ENCODE data around the gene SCNN1B. TPM values are rescaled to one million over a fixed set of nuclear protein-coding genes. Genes with fewer than 3 reads are reported as not detected.

The SCNN1B gene
- total RNA-seq, 2 donors from 2014 or later = 27.7 to 94.7 TPM

- TF ChIP-seq, protein P1, sequence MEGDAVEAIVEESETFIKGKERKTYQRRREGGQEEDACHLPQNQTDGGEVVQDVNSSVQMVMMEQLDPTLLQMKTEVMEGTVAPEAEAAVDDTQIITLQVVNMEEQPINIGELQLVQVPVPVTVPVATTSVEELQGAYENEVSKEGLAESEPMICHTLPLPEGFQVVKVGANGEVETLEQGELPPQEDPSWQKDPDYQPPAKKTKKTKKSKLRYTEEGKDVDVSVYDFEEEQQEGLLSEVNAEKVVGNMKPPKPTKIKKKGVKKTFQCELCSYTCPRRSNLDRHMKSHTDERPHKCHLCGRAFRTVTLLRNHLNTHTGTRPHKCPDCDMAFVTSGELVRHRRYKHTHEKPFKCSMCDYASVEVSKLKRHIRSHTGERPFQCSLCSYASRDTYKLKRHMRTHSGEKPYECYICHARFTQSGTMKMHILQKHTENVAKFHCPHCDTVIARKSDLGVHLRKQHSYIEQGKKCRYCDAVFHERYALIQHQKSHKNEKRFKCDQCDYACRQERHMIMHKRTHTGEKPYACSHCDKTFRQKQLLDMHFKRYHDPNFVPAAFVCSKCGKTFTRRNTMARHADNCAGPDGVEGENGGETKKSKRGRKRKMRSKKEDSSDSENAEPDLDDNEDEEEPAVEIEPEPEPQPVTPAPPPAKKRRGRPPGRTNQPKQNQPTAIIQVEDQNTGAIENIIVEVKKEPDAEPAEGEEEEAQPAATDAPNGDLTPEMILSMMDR (IDR thresholded peaks at IDR 0.05) = no peak
- H3K4me1 ChIP-seq = no peaks in the 10 kb centered on the region
- intact Hi-C loops (cut with DNase I) = loop anchor here (10.0 kb wide), 1 partner anchor 65 kb away; no protein-coding TSS in a partner anchor
- no peaks in the 10 kb centered on the region for H3K9me3 ChIP-seq
- no peak overlapping the region for H3K4me3 ChIP-seq
- peaks cover 8% of the 10 kb centered on the region for H3K36me3 ChIP-seq
- no peak for DNase-seq
- H3K27ac ChIP-seq = no peak overlapping the region
- no peak overlapping the region for H3K9ac ChIP-seq (ENCODE audit: low read depth in 2 of 2, low read length in 2 of 2)
- no peaks in the 10 kb centered on the region for H3K27me3 ChIP-seq
Observed at GRCh38 chr16:23410176-23410575, 108.1 kb downstream of the SCNN1B start.

GRCh38 chr16:23414731-23415130 lies 112.6 kb downstream of the SCNN1B start:
- peaks cover 8% of the 10 kb centered on the region for H3K36me3 ChIP-seq

GRCh38 chr16:23416816-23417215 lies 114.7 kb downstream of the SCNN1B start:
- Histone ChIP-seq H3K9me3 (no peaks in the 10 kb centered on the region), H3K27me3 (no peaks in the 10 kb centered on the region), H3K27ac (no peak overlapping the region), H3K36me3 (peaks cover 8% of the 10 kb centered on the region), H3K9ac (ENCODE audit: low read depth in 2 of 2, low read length in 2 of 2) (no peak overlapping the region), H3K4me1 (no peaks in the 10 kb centered on the region), H3K4me3 (no peak overlapping the region)
- intact Hi-C loops (cut with DNase I) = loop anchor here (10.0 kb wide), 1 partner anchor 72 kb away; no protein-coding TSS in a partner anchor
- TF ChIP-seq, protein P1 (IDR thresholded peaks at IDR 0.05) = no peak
- no peak for DNase-seq

More at GRCh38 chr16:23414731-23415130, 112.6 kb downstream of the SCNN1B start:
- H3K4me1 ChIP-seq = no peaks in the 10 kb centered on the region
- H3K9me3 ChIP-seq = no peaks in the 10 kb centered on the region
- H3K27me3 ChIP-seq = no peaks in the 10 kb centered on the region
- H3K27ac ChIP-seq = no peak overlapping the region
- no peak overlapping the region for H3K9ac ChIP-seq (ENCODE audit: low read depth in 2 of 2, low read length in 2 of 2)
- H3K4me3 ChIP-seq = no peak overlapping the region
- TF ChIP-seq, protein P1 (IDR thresholded peaks at IDR 0.05) = no peak
- intact Hi-C loops (cut with DNase I) = loop anchor here (10.0 kb wide), 1 partner anchor 70 kb away; no protein-coding TSS in a partner anchor
- DNase-seq = no peak

GRCh38 chr16:23420011-23420410 lies 117.9 kb downstream of the SCNN1B start:
- no peak overlapping the region for H3K9ac ChIP-seq (ENCODE audit: low read depth in 2 of 2, low read length in 2 of 2)
- no peaks in the 10 kb centered on the region for H3K27me3 ChIP-seq
- TF ChIP-seq, protein P1 (IDR thresholded peaks at IDR 0.05) = no peak
- no peak overlapping the region for H3K4me3 ChIP-seq
- H3K9me3 ChIP-seq = no peaks in the 10 kb centered on the region
- no peak for DNase-seq
- no peak overlapping the region for H3K27ac ChIP-seq
- intact Hi-C loops (cut with DNase I) = loop anchor here (10.0 kb wide), 1 partner anchor 105 kb away; no protein-coding TSS in a partner anchor
- H3K36me3 ChIP-seq = no peaks in the 10 kb centered on the region
- H3K4me1 ChIP-seq = peaks cover 11% of the 10 kb centered on the region

DNA sequence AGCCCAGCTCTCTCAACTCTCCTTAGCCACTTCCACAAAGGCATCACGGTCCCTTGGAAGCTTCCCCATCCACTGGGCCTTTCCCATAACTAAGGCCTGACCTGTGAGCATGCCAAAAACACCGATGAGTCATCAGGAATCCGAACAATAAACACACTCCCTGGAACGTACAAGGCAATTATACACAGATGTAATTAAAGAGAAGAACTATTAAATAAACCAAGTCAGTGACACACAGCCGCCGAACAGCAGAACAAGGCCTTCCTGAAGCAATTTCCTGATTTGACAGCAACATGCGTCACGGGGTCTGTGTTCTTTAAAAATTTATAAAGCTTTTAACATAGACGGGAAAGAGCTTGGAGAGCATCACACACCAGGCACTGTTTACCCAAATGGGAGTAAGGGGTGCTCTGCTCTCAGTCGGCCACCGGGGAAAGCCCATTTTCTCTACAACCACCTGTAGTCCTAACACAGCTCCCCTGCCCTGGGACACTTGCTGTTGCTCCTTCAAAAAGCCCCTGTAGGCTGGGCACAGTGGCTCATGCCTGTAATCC lies 121.5 kb downstream of the SCNN1B start:
- Histone ChIP-seq H3K36me3 (no peaks in the 10 kb centered on the region), H3K9ac (ENCODE audit: low read depth in 2 of 2, low read length in 2 of 2) (peak overlapping the region in 1 of 2 donors; percentile 65), H3K4me3 (no peak overlapping the region), H3K27ac (peak overlapping the region; percentile 89), H3K9me3 (no peaks in the 10 kb centered on the region), H3K4me1 (peaks cover 11% of the 10 kb centered on the region), H3K27me3 (no peaks in the 10 kb centered on the region)
- peak; percentile 90 for DNase-seq
- intact Hi-C loops (cut with DNase I) = loop anchor here (10.0 kb wide), 1 partner anchor 109 kb away; no protein-coding TSS in a partner anchor
- TF ChIP-seq, protein P1 (IDR thresholded peaks at IDR 0.05) = no peak

All from colonic mucosa (tissue), 4 donors.